Measurements from ENCODE around the gene MTUS2.

MTUS2 gene

DNA sequence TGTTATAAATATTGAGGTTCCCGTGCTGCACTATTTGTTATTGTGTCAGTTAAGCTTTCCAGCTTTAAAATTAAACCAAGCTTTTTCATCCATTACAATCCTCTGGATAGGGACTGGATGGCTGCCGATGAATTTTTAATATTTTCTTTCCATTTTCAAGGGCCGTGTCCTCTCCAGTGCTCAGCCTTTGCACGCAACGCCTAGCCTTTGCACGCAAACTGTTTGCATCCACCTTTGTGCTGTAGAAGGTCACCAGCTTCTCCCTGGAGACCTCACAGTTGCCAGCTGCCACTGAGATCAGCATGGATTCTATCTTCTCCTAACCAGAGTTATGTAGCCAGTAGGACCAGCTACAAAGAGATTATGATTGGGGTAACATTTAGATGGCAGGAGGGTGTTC lies 534.9 kb downstream of the MTUS2 start:
- H3F3A ChIP-seq (ENCODE audit: low read depth), result no peaks in the 10 kb centered on the region
- no peaks in the 10 kb centered on the region for H4K20me1 ChIP-seq (ENCODE audit: insufficient read depth, low read length, poor library complexity, severe bottlenecking)
- no peaks in the 10 kb centered on the region for H3K4me1 ChIP-seq (ENCODE audit: insufficient read depth, low read length, poor library complexity, severe bottlenecking)
- no peak overlapping the region for H3K4me2 ChIP-seq (ENCODE audit: low read depth, low read length, poor library complexity, severe bottlenecking)
- no peak for TF ChIP-seq EZH2phosphoT487 (IDR thresholded peaks at IDR 0.05; ENCODE audit: borderline replicate concordance)
- TF ChIP-seq, protein P1, sequence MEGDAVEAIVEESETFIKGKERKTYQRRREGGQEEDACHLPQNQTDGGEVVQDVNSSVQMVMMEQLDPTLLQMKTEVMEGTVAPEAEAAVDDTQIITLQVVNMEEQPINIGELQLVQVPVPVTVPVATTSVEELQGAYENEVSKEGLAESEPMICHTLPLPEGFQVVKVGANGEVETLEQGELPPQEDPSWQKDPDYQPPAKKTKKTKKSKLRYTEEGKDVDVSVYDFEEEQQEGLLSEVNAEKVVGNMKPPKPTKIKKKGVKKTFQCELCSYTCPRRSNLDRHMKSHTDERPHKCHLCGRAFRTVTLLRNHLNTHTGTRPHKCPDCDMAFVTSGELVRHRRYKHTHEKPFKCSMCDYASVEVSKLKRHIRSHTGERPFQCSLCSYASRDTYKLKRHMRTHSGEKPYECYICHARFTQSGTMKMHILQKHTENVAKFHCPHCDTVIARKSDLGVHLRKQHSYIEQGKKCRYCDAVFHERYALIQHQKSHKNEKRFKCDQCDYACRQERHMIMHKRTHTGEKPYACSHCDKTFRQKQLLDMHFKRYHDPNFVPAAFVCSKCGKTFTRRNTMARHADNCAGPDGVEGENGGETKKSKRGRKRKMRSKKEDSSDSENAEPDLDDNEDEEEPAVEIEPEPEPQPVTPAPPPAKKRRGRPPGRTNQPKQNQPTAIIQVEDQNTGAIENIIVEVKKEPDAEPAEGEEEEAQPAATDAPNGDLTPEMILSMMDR (conservative IDR thresholded peaks at IDR 0.05; ENCODE audit: low read length), result no peak
- H3K4me3 ChIP-seq (ENCODE audit: low read length, poor library complexity, severe bottlenecking), result no peak overlapping the region
- no peaks in the 10 kb centered on the region for H3K79me2 ChIP-seq (ENCODE audit: insufficient read depth, low read length)
- no peak overlapping the region for H2AFZ ChIP-seq (ENCODE audit: low read length)
- H3K9ac ChIP-seq (ENCODE audit: low read depth, low read length, poor library complexity, severe bottlenecking), result no peak overlapping the region
- H3K36me3 ChIP-seq (ENCODE audit: insufficient read depth, low read length), result no peaks in the 10 kb centered on the region
- H3K9me2 ChIP-seq (replicated peaks; ENCODE audit: low read depth, low read length), result no peaks in the 10 kb centered on the region
- H3K27me3 ChIP-seq (ENCODE audit: insufficient read depth, low read length, poor library complexity, severe bottlenecking), result no peaks in the 10 kb centered on the region
- H3K9me3 ChIP-seq (ENCODE audit: insufficient read depth, low read depth, low read length), result no peaks in the 10 kb centered on the region

DNA sequence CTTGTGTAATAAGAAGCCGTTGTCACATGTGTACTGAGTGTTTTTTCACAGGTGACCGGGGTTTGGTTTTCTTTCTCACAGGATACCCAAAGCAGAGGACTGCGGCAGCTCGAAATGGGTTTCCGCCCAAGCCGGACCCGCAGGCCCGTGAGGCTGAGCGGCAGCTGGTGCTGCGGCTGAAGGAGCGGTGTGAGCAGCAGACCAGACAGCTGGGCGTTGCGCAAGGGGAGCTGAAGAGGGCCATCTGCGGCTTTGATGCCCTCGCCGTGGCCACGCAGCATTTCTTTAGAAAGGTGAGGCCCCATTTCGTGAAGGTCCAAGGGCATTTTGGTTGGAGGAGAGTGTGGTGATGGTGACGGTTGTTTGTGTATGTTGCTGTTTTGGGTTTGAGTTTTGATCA lies 539.0 kb downstream of the MTUS2 start:
- H3F3A ChIP-seq (ENCODE audit: low read depth), result no peaks in the 10 kb centered on the region
- no peak overlapping the region for H3K4me3 ChIP-seq (ENCODE audit: low read length, poor library complexity, severe bottlenecking)
- no peaks in the 10 kb centered on the region for H3K36me3 ChIP-seq (ENCODE audit: insufficient read depth, low read length)
- no peaks in the 10 kb centered on the region for H3K79me2 ChIP-seq (ENCODE audit: insufficient read depth, low read length)
- H3K9me3 ChIP-seq (ENCODE audit: insufficient read depth, low read depth, low read length), result no peaks in the 10 kb centered on the region
- no peaks in the 10 kb centered on the region for H3K27me3 ChIP-seq (ENCODE audit: insufficient read depth, low read length, poor library complexity, severe bottlenecking)
- H2AFZ ChIP-seq (ENCODE audit: low read length), result no peak overlapping the region
- H3K9ac ChIP-seq (ENCODE audit: low read depth, low read length, poor library complexity, severe bottlenecking), result no peak overlapping the region
- H3K9me2 ChIP-seq (replicated peaks; ENCODE audit: low read depth, low read length), result no peaks in the 10 kb centered on the region
- no peak for TF ChIP-seq EZH2phosphoT487 (IDR thresholded peaks at IDR 0.05; ENCODE audit: borderline replicate concordance)
- TF ChIP-seq, protein P1 (conservative IDR thresholded peaks at IDR 0.05; ENCODE audit: low read length), result no peak
- H4K20me1 ChIP-seq (ENCODE audit: insufficient read depth, low read length, poor library complexity, severe bottlenecking), result no peaks in the 10 kb centered on the region
- H3K4me2 ChIP-seq (ENCODE audit: low read depth, low read length, poor library complexity, severe bottlenecking), result no peak overlapping the region
- H3K4me1 ChIP-seq (ENCODE audit: insufficient read depth, low read length, poor library complexity, severe bottlenecking), result no peaks in the 10 kb centered on the region

DNA sequence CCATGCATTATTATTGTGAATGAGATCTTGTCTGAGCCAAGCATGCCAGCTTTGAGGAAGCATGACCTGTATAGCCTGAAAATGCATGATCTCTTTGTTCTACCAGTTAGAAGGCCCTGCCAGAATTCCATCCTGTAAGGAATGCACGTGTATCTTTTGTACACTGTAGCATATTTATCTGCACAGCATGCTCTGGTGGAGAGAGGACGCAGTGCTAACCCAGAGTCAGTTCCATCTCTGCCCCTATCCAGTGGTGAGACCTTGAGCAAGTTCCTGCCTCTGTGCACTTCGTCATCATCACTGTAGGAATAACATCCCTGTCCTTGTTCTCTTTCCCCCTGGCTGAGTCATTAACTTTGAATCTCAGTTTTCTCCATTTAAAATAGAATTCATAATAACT lies 541.6 kb downstream of the MTUS2 start:
- TF ChIP-seq EZH2phosphoT487 (IDR thresholded peaks at IDR 0.05; ENCODE audit: borderline replicate concordance), result no peak
- TF ChIP-seq, protein P1 (conservative IDR thresholded peaks at IDR 0.05; ENCODE audit: low read length), result no peak
- Histone ChIP-seq H4K20me1 (ENCODE audit: insufficient read depth, low read length, poor library complexity, severe bottlenecking) (no peaks in the 10 kb centered on the region), H3K9me2 (replicated peaks; ENCODE audit: low read depth, low read length) (no peaks in the 10 kb centered on the region), H3K4me2 (ENCODE audit: low read depth, low read length, poor library complexity, severe bottlenecking) (no peak overlapping the region), H3K79me2 (ENCODE audit: insufficient read depth, low read length) (no peaks in the 10 kb centered on the region), H2AFZ (ENCODE audit: low read length) (no peak overlapping the region), H3K9ac (ENCODE audit: low read depth, low read length, poor library complexity, severe bottlenecking) (no peak overlapping the region), H3K4me3 (ENCODE audit: low read length, poor library complexity, severe bottlenecking) (no peak overlapping the region), H3K27me3 (ENCODE audit: insufficient read depth, low read length, poor library complexity, severe bottlenecking) (no peaks in the 10 kb centered on the region), H3K4me1 (ENCODE audit: insufficient read depth, low read length, poor library complexity, severe bottlenecking) (no peaks in the 10 kb centered on the region), H3F3A (ENCODE audit: low read depth) (no peaks in the 10 kb centered on the region), H3K9me3 (ENCODE audit: insufficient read depth, low read depth, low read length) (no peaks in the 10 kb centered on the region), H3K36me3 (ENCODE audit: insufficient read depth, low read length) (no peaks in the 10 kb centered on the region)
